Ramos (cell line): ENCODE data around the gene TNIP1.

Experiments used
- in situ Hi-C: fragments of 300-500 bp; cut with MboI; formaldehyde crosslinking; loops from one replicate; pipeline ENCODE4 v1.14.3; 2022; ENCODE audit warnings: low sequenced_read_pairs; ENCODE audit not compliant: unreplicated experiment

Gene TNIP1

GRCh38 chr5:151028717-151029116, 52.1 kb downstream of the TNIP1 start:
- in situ Hi-C loops, result no loop called here

- in situ Hi-C loops, result no loop called here
Observed at GRCh38 chr5:151027961-151028479, 52.8 kb downstream of the TNIP1 start.

- in situ Hi-C loops, result no loop called here
Observed at GRCh38 chr5:151026679-151027078, 54.2 kb downstream of the TNIP1 start.

DNA sequence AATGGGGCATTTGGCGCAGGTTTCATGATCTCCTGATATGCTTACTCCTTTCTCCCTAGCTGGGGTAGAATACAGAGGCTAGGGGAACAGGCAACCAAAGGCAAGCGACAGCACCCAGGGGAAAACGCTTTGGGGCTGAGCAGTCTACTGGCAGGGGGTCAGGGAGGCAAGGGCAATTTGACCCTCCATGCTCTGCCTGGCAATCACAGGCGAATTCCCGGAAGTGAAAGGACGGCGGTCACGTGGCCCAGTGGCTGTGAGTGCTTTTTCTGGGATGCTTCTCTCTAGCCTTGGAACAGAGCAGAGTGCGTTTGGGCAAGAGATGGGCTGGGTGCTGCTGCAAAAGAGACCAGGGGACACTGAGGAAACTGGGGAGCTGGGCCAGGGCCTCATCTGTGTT, 54.7 kb downstream of the TNIP1 start:
- in situ Hi-C loops, result no loop called here

GRCh38 chr5:151025250-151025606, 55.6 kb downstream of the TNIP1 start:
- in situ Hi-C loops, result no loop called here

DNA sequence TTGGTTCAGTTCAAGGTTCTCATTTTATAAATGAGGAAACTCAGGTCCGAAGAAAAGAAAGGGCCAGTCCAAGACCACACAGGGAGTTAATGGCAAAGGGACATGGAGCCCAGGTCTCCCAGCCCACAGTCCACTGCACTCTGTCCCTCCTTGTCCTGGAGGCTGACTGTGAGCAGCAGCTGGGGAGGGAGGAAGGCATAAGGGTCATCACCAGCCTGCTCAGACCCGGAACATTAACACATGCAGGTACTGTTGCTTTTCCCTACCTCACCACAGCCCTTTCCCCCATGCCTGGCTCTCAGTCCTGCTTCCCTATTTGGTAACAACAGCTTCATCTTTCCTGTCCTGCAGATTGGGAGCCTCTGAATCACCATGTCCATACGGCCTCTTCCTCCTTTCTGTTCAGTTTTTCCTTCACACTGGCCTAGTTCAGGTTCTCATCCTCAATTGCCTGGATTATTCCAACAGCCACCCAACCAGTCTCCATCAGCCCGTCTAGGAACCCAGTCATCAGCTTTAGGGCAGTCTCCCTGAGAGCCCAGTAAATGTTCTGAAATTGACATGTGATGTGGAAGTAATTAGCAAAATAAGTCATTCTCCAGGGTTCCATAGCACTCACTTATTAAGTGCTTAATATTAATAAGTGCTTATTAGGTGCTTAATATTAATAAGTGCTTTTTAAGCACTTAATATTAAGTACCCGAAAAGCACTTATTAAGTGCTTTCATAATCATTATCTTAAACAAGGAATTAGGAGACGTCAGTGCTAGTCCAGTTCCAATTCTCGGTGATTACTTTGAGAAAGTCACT, 56.2 kb downstream of the TNIP1 start:
- in situ Hi-C loops, result no loop called here

DNA sequence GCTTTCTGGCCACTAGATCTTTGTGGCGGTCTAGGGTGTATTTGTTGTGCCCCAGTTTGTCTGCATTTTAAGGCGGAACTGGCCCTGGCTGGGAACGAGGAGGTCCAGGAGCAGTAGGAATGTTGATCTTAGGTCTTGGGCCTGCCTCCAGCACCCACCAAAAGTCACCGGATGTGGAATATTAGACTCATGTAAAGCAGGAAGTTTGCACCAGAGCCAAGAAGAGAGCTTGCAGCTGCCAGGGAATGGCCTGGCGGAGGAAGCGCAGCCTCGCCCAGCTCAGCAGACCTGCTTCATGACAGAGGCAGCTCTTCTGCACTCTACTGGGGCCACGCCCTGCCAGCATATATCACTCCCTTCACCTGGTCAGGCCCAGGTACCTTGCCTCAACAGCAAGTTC, 57.2 kb downstream of the TNIP1 start:
- in situ Hi-C loops, result no loop called here

GRCh38 chr5:151023047-151023615, 57.7 kb downstream of the TNIP1 start:
- in situ Hi-C loops, result no loop called here

GRCh38 chr5:151022511-151023018, 58.3 kb downstream of the TNIP1 start:
- in situ Hi-C loops, result no loop called here

GRCh38 chr5:151021746-151022145, 59.1 kb downstream of the TNIP1 start:
- in situ Hi-C loops, result no loop called here

GRCh38 chr5:151020304-151021110, 60.3 kb downstream of the TNIP1 start, which contains the start of gene GPX3:
TSS of gene GPX3 (plus strand) at chr5:151020591. CDS start at chr5:151020655, 64 bp downstream.
- in situ Hi-C loops, result no loop called here

GRCh38 chr5:151019331-151019730, 61.5 kb downstream of the TNIP1 start:
- in situ Hi-C loops, result no loop called here

DNA sequence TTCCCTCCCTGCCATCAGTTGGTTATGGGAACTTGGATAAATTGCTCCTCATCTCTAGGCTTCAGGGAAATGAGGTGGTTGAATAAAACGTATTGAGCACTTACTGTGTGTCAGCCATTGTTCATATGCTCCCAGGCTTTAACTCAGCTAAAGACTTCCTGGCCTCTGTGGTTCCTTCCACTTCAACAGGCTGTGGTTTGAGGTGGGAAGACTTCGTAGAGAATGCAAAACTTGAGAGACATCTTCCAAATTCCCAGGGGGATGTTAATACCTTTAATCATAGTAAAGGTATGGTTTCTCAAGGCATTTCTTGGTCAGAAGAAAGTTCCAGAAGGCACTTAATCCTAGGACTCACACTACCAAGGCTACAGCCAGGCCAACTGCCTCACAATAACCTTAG, 62.0 kb downstream of the TNIP1 start:
- in situ Hi-C loops, result no loop called here

DNA sequence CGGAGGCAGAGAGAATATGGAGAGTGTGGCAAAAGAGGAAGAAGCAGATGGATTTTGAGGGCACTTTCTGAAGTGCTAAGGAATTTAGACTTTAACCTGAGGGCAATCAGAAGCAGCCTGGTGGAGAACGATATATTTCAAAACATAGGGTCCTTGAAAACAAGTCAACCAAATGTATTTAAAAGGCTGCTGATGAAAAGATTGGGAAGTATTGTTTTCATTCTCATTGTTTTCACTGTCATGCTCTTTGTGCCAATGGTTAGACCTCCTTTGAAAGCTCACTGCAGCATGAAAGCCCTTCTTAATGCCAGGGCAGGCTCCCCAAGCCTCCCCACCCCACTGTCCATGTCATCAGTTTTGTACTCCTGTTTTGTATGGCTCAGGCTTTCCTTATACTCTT, 62.9 kb downstream of the TNIP1 start:
- in situ Hi-C loops, result no loop called here

DNA sequence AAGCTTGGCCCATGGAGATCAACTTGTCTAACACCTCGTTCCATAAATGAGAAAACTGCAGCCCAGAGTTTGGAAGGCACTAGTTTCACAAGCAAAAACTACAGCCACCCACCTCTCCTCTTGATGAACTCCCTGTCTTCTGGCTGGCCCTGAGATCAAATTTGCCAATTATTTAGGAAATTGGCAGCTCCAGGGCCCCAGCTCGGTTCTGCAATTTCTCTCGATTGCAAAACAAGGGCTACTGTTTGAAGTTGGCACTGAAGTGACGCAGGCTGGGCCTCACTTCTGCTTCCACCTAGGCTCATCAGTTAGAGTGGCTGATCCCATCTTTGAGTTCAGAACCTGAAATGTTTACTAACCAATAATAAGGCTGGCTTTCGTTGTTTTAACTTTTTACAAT, 64.1 kb downstream of the TNIP1 start:
- in situ Hi-C loops, result no loop called here

DNA sequence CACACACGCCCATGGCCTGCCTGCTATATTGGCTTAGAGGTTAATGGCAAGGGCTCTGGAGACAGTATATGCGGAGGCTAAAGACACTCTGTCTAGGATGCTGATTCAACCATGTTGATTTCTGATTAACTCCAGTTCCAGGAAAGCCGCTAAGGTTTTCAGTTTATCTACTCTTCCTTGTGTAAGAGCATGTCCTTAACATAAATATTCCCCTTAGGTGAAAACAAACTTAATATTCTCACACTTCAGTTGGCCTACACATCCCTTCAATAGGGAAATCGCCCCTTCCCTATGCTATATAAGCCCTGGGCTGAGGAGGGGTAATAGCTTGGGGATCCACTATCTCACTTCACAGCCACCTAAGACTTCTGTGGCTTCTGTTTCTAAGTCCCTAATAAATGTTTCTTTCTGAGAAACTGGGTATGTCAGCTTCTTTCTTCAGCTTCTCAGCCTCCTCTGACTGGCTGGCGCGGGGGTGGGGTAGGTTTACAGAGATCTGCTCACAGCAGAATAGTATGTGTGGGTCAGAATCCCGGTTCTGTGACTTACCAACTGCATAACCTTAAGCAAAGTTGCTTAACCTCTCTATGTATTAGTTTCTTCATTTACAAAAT, 64.8 kb downstream of the TNIP1 start:
- in situ Hi-C loops, result no loop called here

GRCh38 chr5:151014680-151015343, 66.0 kb downstream of the TNIP1 start:
- in situ Hi-C loops, result no loop called here

DNA sequence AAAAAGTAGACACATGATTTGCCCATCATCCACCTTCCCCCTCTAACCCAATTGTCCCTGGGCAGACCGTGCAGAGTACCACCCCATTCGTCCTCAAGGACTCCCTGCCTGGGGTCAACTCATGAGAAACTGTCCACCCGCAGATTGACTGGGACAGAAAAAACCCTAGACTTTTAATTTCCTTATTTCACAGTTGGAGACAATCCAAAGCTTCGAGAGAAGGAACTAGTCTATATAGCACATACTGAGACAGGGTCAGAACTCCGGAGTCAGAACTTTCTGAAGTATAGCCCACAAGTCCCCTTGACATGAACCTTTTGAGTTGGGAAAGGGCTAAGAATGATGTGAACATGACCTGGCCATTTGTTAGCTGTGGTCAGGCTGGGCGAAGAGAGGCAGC, 68.0 kb downstream of the TNIP1 start:
- in situ Hi-C loops, result no loop called here

DNA sequence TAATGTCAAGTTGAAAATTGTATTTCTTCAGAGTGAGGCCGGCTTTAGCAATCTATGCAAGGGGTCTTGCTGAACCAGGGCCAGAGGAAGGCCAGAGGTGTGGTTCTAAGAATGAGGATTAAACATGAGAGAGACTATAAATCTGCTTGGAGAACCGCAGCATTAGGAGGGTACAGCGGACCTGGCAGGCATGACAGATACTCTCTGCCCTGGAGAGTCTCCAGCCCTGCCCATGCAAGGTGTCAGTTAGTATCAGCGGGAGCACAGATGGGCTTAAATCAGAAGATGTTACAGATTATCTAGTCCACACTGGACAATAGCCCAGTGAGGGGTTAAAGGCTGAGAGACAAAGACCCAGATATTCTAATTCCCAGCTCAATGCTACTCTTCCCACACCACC, 71.9 kb downstream of the TNIP1 start:
- in situ Hi-C loops, result no loop called here

DNA sequence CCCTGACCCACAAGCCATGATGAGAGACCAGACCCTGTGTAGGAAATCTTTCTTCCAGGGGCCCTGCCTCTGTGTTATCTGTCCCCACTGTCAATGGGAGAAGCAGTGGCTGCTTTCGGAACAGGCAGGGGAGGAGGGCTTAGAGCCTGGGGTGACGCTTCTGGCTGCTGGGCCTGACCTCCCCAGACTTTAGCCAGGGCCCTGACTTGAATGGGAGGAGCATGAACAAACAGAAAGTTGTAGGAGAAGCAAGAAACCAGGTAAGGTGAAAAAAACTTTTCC, 72.7 kb downstream of the TNIP1 start:
- in situ Hi-C loops, result no loop called here
